Uterus (tissue), 2 donors: ENCODE measurements around the gene PRXL2A.

ENCODE experiments used
- CTCF ChIP-seq, 4 experiments: fragments of 200-600 bp in 2 of 4; fragments of 450-650 bp in 2 of 4; sonication (generic) in 2 of 4; IDR thresholded peaks; one replicate each; pipeline ENCODE4 v1.5.1; 2016 to 2019; ENCODE audit warnings: antibody characterized with exemption in 4 of 4, mild to moderate bottlenecking in 2 of 4, moderate library complexity in 1 of 4
- POLR2A ChIP-seq, 2 donors: fragments of 450-650 bp; IDR thresholded peaks; one replicate each; pipeline ENCODE4 v1.6.1; 2016; ENCODE audit warnings: antibody characterized with exemption in 2 of 2, mild to moderate bottlenecking in 1 of 2, moderate library complexity in 1 of 2

GRCh38 chr10:80410578-80411145 lies 2.3 kb downstream of the PRXL2A start:
- no peak for TF ChIP-seq CTCF (IDR thresholded peaks at IDR 0.05)
- no peak for TF ChIP-seq POLR2A (IDR thresholded peaks at IDR 0.05)
